IMR-90 (cell line): ENCODE results near the gene SMC2. TPM values are rescaled to one million over a fixed set of nuclear protein-coding genes. Genes with fewer than 3 reads are reported as not detected.
A peak's percentile ranks its signal among the peaks of the same experiment; 100 is the strongest.

Source experiments
- ATAC-seq: fragments of 200-7000 bp; cut with Tn5 transposase; 2 replicates; pipeline ENCODE4 v1.9.1; 2020; ENCODE audit warnings: low read depth, mild to moderate bottlenecking, moderate library complexity
- BruUV-seq: library from RNA; stranded (reverse); fragments of 400-500 nt; replicated peaks from 2 replicates; lab custom pipeline; 2021; lab: Mats Ljungman, UMichigan
- CTCF ChIA-PET: fragments of 300-600 bp; formaldehyde crosslinking; extraction: SDS; loops from one replicate; lab custom pipeline; 2021; ENCODE audit warnings: antibody characterized with exemption; lab: Yijun Ruan, JAX
- POLR2A ChIA-PET: fragments of 300-600 bp; sonication (Branson Sonifier 250); formaldehyde crosslinking; loops from one replicate; lab custom pipeline; 2022; ENCODE audit warnings: antibody characterized with exemption; ENCODE audit not compliant: unreplicated experiment; lab: Charles Lee
- DNase-seq: peaks from one replicate; pipeline ENCODE4 v3.0.0; 2013
- H2AFZ ChIP-seq: replicated peaks from 2 replicates; pipeline ENCODE3; 2013; ENCODE audit warnings: low read length, mild to moderate bottlenecking; ENCODE audit not compliant: poor library complexity
- H2AK5ac ChIP-seq: 2 replicates; pipeline ENCODE4 v1.6.1; 2013; ENCODE audit warnings: low read depth, low read length, inconsistent platforms
- H2AK9ac ChIP-seq: replicated peaks from 2 replicates; pipeline ENCODE3; 2013; ENCODE audit warnings: mild to moderate bottlenecking, low read depth, low read length, moderate library complexity; ENCODE audit not compliant: poor library complexity
- H2BK120ac ChIP-seq: 2 replicates; pipeline ENCODE4 v1.6.1; 2013; ENCODE audit warnings: low read depth, low read length, inconsistent platforms
- H2BK15ac ChIP-seq: 3 replicates; pipeline ENCODE4 v1.6.1; 2013; ENCODE audit warnings: low read depth, low read length, inconsistent platforms
- H2BK20ac ChIP-seq: 2 replicates; pipeline ENCODE4 v1.6.1; 2013; ENCODE audit warnings: low read depth, mild to moderate bottlenecking, inconsistent platforms, low read length, moderate library complexity
- H2BK5ac ChIP-seq: 2 replicates; pipeline ENCODE4 v1.6.1; 2013; ENCODE audit warnings: mild to moderate bottlenecking, low read depth, low read length, inconsistent platforms; ENCODE audit not compliant: poor library complexity, severe bottlenecking
- H3K14ac ChIP-seq: replicated peaks from 2 replicates; pipeline ENCODE4 v1.6.1; 2013; ENCODE audit warnings: low read depth, low read length, inconsistent platforms
- H3K18ac ChIP-seq: 2 replicates; pipeline ENCODE4 v1.6.1; 2013; ENCODE audit warnings: low read depth, low read length, control low read depth
- H3K23ac ChIP-seq: 2 replicates; pipeline ENCODE4 v1.6.1; 2013; ENCODE audit warnings: low read depth, low read length, inconsistent platforms
- H3K27ac ChIP-seq: 2 replicates; pipeline ENCODE4 v1.5.1; 2013; ENCODE audit warnings: mild to moderate bottlenecking, control low read depth, low read length; ENCODE audit not compliant: insufficient read depth
- H3K27me3 ChIP-seq: 2 replicates; pipeline ENCODE4 v1.6.1; 2013; ENCODE audit warnings: low read length; ENCODE audit not compliant: control insufficient read depth, insufficient read depth
- H3K36me3 ChIP-seq: 2 replicates; pipeline ENCODE4 v1.6.1; 2013; ENCODE audit warnings: low read length, mixed read lengths; ENCODE audit not compliant: control insufficient read depth, insufficient read depth
- H3K4ac ChIP-seq: 2 replicates; pipeline ENCODE4 v1.6.1; 2013; ENCODE audit warnings: low read depth, low read length, inconsistent platforms
- H3K4me1 ChIP-seq: 2 replicates; pipeline ENCODE4 v1.6.1; 2013; ENCODE audit warnings: low read length, mixed read lengths; ENCODE audit not compliant: control insufficient read depth, insufficient read depth
- H3K4me2 ChIP-seq: 2 replicates; pipeline ENCODE4 v1.6.1; 2013; ENCODE audit warnings: low read depth, mild to moderate bottlenecking, control low read depth, low read length, moderate library complexity
- H3K4me3 ChIP-seq: 2 replicates; pipeline ENCODE4 v1.5.1; 2013; ENCODE audit warnings: low read depth, mild to moderate bottlenecking, control low read depth, low read length, moderate library complexity; ENCODE audit not compliant: insufficient read depth
- H3K56ac ChIP-seq: 2 replicates; pipeline ENCODE4 v1.6.1; 2013; ENCODE audit warnings: low read length, inconsistent platforms; ENCODE audit not compliant: insufficient read depth; ENCODE audit errors: extremely low read depth
- H3K79me1 ChIP-seq, 2 experiments: 2 replicates each; pipeline ENCODE4 v1.6.1; 2013; ENCODE audit warnings: low read length in 2 of 2, inconsistent platforms in 1 of 2, low read depth in 1 of 2
- H3K9ac ChIP-seq: 2 replicates; pipeline ENCODE4 v1.6.1; 2013; ENCODE audit warnings: low read depth, low read length, control low read depth
- H3K9me1 ChIP-seq: 2 replicates; pipeline ENCODE4 v1.6.1; 2013; ENCODE audit warnings: low read length, inconsistent platforms; ENCODE audit not compliant: insufficient read depth
- H3K9me3 ChIP-seq: 2 replicates; pipeline ENCODE4 v1.6.1; 2013; ENCODE audit warnings: low read length; ENCODE audit not compliant: control insufficient read depth, insufficient read depth
- H4K20me1 ChIP-seq: 2 replicates; pipeline ENCODE4 v1.6.1; 2013; ENCODE audit warnings: low read length, inconsistent platforms; ENCODE audit not compliant: insufficient read depth
- H4K5ac ChIP-seq: 2 replicates; pipeline ENCODE4 v1.6.1; 2013; ENCODE audit warnings: mild to moderate bottlenecking, low read depth, low read length, control low read depth
- H4K8ac ChIP-seq, 2 experiments: 2 replicates each; pipeline ENCODE4 v1.6.1; 2013; ENCODE audit warnings: low read depth in 2 of 2, low read length in 2 of 2, control low read depth in 1 of 2, inconsistent platforms in 1 of 2
- H4K91ac ChIP-seq: 2 replicates; pipeline ENCODE4 v1.6.1; 2013; ENCODE audit warnings: low read depth, low read length, inconsistent platforms; ENCODE audit not compliant: insufficient read depth
- BHLHE40 ChIP-seq: fragments of 150-350 bp; IDR thresholded peaks from 2 replicates; pipeline ENCODE4 v1.6.1; 2016; ENCODE audit warnings: mild to moderate bottlenecking, low read depth, low read length
- CEBPB ChIP-seq: IDR thresholded peaks from 2 replicates; pipeline ENCODE4 v1.6.1; 2012; ENCODE audit warnings: low read depth, low read length, improper control_type of control experiment
- CTCF ChIP-seq: conservative IDR thresholded peaks from 2 replicates; pipeline ENCODE4 v1.5.1; 2012; ENCODE audit warnings: mild to moderate bottlenecking, low read depth, low read length, improper control_type of control experiment
- ELK1 ChIP-seq: fragments of 150-350 bp; IDR thresholded peaks from 2 replicates; pipeline ENCODE4 v1.6.1; 2016; ENCODE audit warnings: low read depth, mild to moderate bottlenecking, low read length, moderate library complexity, borderline replicate concordance
- FOS ChIP-seq: fragments of 150-350 bp; IDR thresholded peaks from 2 replicates; pipeline ENCODE4 v1.6.1; 2016; ENCODE audit warnings: low read depth, low read length
- MAFK ChIP-seq: IDR thresholded peaks from 2 replicates; pipeline ENCODE4 v1.6.1; 2012; ENCODE audit warnings: low read depth, low read length, improper control_type of control experiment
- MAZ ChIP-seq: IDR thresholded peaks from 2 replicates; pipeline ENCODE4 v1.6.1; 2012; ENCODE audit warnings: low read depth, mild to moderate bottlenecking, low read length, improper control_type of control experiment, moderate library complexity, borderline replicate concordance
- MXI1 ChIP-seq: IDR thresholded peaks from 2 replicates; pipeline ENCODE4 v1.6.1; 2012; ENCODE audit warnings: low read depth, mild to moderate bottlenecking, low read length, moderate library complexity, borderline replicate concordance
- NFE2L2 ChIP-seq: fragments of 150-350 bp; IDR thresholded peaks from 2 replicates; pipeline ENCODE4 v1.6.1; 2016; ENCODE audit warnings: low read depth, mild to moderate bottlenecking, low read length
- POLR2A ChIP-seq: IDR thresholded peaks from 2 replicates; pipeline ENCODE4 v1.6.1; 2012; ENCODE audit warnings: mild to moderate bottlenecking, low read depth, low read length
- RAD21 ChIP-seq: IDR thresholded peaks from 2 replicates; pipeline ENCODE4 v1.6.1; 2012; ENCODE audit warnings: low read length, improper control_type of control experiment
- RCOR1 ChIP-seq: IDR thresholded peaks from 2 replicates; pipeline ENCODE4 v1.6.1; 2012; ENCODE audit warnings: mild to moderate bottlenecking, low read length, improper control_type of control experiment; ENCODE audit not compliant: insufficient replicate concordance
- RFX5 ChIP-seq: IDR thresholded peaks from 2 replicates; pipeline ENCODE4 v1.8.0; 2012; ENCODE audit warnings: low read depth, mild to moderate bottlenecking, low read length, moderate library complexity
- SMC3 ChIP-seq: fragments of 150-350 bp; IDR thresholded peaks from 2 replicates; pipeline ENCODE4 v1.6.1; 2016; ENCODE audit warnings: low read depth, mild to moderate bottlenecking, antibody characterized with exemption, low read length, moderate library complexity
- USF2 ChIP-seq: fragments of 150-350 bp; IDR thresholded peaks from 2 replicates; pipeline ENCODE4 v1.6.1; 2017; ENCODE audit warnings: mild to moderate bottlenecking, antibody characterized with exemption, low read length, low read depth
- WGBS, 2 experiments: methylation state at CpG; one replicate each; pipeline versions ENCODE4 v1.1.5 to v1.1.7; 2013; ENCODE audit warnings: missing lambda C conversion rate in 2 of 2; ENCODE audit not compliant: insufficient read length in 1 of 2; ENCODE audit errors: extremely low coverage in 2 of 2; 5-methylcytosine and 5-hydroxymethylcytosine counted together
- dilution Hi-C: fragments of 300-500 bp; cut with HindIII; formaldehyde crosslinking; loops from one replicate; pipeline ENCODE4 v1.14.3; 2018; ENCODE audit warnings: low sequenced_read_pairs; ENCODE audit not compliant: unreplicated experiment
- in situ Hi-C: fragments of 300-500 bp; cut with MboI; formaldehyde crosslinking; loops from 3 replicates; pipeline ENCODE4 v1.14.3; 2019; ENCODE audit warnings: low sequenced_read_pairs, inconsistent platforms, mixed read lengths
- intact Hi-C: fragments of 100-400 bp; cut with micrococcal nuclease; formaldehyde crosslinking; loops from 2 replicates; pipeline ENCODE4 v1.10.0; 2022
- polyA plus RNA-seq, 3 experiments: library from polyadenylated mRNA; depleted of rRNA; stranded (reverse); fragments of >200 nt; gene quantifications; 2 replicates each; pipeline ENCODE4 v1.2.3, GENCODE V29; 2012; ENCODE audit warnings: low replicate concordance in 1 of 3
- total RNA-seq: library from RNA; depleted of rRNA; stranded (reverse); fragments of >200 nt; gene quantifications from 2 replicates; pipeline ENCODE4 v1.2.3, GENCODE V29; 2012

SMC2 gene
- total and polyA plus RNA-seq, 2 of the 4 experiments (the other 2 are of a cell fraction), result 4.9 to 12.4 TPM

GRCh38 chr9:104073098-104073769 is 20.9 kb upstream of the SMC2 start:
- Histone ChIP-seq H2BK120ac (peak overlapping the region; percentile 43; the same call in 1 of the 2 replicates), H2AK9ac (no peak overlapping the region), H2BK15ac (peak overlapping the region; percentile 54; the same call in 1 of the 3 replicates), H2BK5ac (no peak overlapping the region), H3K4ac (peak overlapping the region; percentile 21; the same call in 1 of the 2 replicates), H2BK20ac (peak overlapping the region; percentile 45; the same call in 1 of the 2 replicates), H3K9me3 (no peaks in the 10 kb centered on the region), H2AK5ac (no peak overlapping the region), H3K18ac (no peak overlapping the region; the same call in 1 of the 2 replicates), H3K9ac (no peak overlapping the region), H3K9me1 (0 out of 2 replicates have a peak, but pooled peaks cover 3% of the 10 kb centered on the region), H2AFZ (peak overlapping the region; percentile 16), H3K4me3 (no peak overlapping the region), H3K79me1 (no peaks in the 10 kb centered on the region), H3K56ac (no peak overlapping the region), H3K36me3 (no peaks in the 10 kb centered on the region), H4K5ac (no peak overlapping the region), H4K8ac (peak overlapping the region; percentile 9 to 33; a peak in 1 of 4 replicates), H3K27ac (no peak overlapping the region), H3K4me1 (peaks cover 10% of the 10 kb centered on the region), H4K91ac (no peak overlapping the region), H3K23ac (no peak overlapping the region), H3K4me2 (no peak overlapping the region), H3K14ac (no peak overlapping the region), H4K20me1 (no peaks in the 10 kb centered on the region), H3K27me3 (no peaks in the 10 kb centered on the region)
- dilution Hi-C loops (no loop called here), in situ Hi-C loops (no loop called here), intact Hi-C loops (no loop called here)
- ATAC-seq (no peak), DNase-seq (no peak)
- no TSS peak for BruUV-seq
- 75% methylated on average over 1 of the region's 3 CpGs; no CpG with 5 or more reads in 1 of the 2 experiments for WGBS, 2 experiments
- POLR2A ChIA-PET, result no interaction called here
- CTCF ChIA-PET, result no interaction called here
- TF ChIP-seq USF2, result no peak
- TF ChIP-seq RCOR1, result no peak
- TF ChIP-seq MAZ, result no peak
- TF ChIP-seq POLR2A, result no peak
- TF ChIP-seq FOS, result no peak
- TF ChIP-seq MXI1, result no peak
- TF ChIP-seq NFE2L2, result no peak
- TF ChIP-seq CTCF, result no peak
- no peak for TF ChIP-seq ELK1
- no peak for TF ChIP-seq MAFK
- TF ChIP-seq RAD21, result no peak
- TF ChIP-seq RFX5, result no peak
- TF ChIP-seq BHLHE40, result no peak
- TF ChIP-seq CEBPB, result no peak
- TF ChIP-seq SMC3, result no peak
